GM12878 (cell line): Measurements from ENCODE around the gene SGCD. TPM values are rescaled to one million over a fixed set of nuclear protein-coding genes. Genes with fewer than 3 reads are reported as not detected.

Experiments used
- ATAC-seq: fragments of 200-7000 bp; cut with Tn5 transposase; 3 replicates; pipeline ENCODE4 v1.9.1; 2020; ENCODE audit warnings: mild to moderate bottlenecking, moderate library complexity
- BruUV-seq: library from RNA; stranded (reverse); fragments of 400-500 nt; replicated peaks from 2 replicates; lab custom pipeline; 2021; lab: Mats Ljungman, UMichigan
- CTCF ChIA-PET: fragments of 300-600 bp; sonication (Branson Sonifier 250); formaldehyde crosslinking; extraction: SDS; loops from one replicate; lab custom pipeline; 2021; ENCODE audit warnings: inconsistent platforms; lab: Yijun Ruan, JAX
- POLR2A ChIA-PET: fragments of 350-600 bp; formaldehyde crosslinking; extraction: SDS; loops from one replicate; lab custom pipeline; 2021; ENCODE audit warnings: inconsistent platforms; lab: Charles Lee
- RAD21 ChIA-PET: fragments of 300-600 bp; sonication (Branson Sonifier 250); formaldehyde crosslinking; loops from one replicate; lab custom pipeline; 2023; ENCODE audit warnings: antibody characterized with exemption; ENCODE audit not compliant: unreplicated experiment; lab: Charles Lee
- SMC1A ChIA-PET: fragments of 300-600 bp; sonication (Branson Sonifier 250); formaldehyde crosslinking; loops from one replicate; lab custom pipeline; 2023; ENCODE audit not compliant: unreplicated experiment, uncharacterized antibody; lab: Charles Lee
- DNase-seq: peaks from one replicate; pipeline ENCODE4 v3.0.0-alpha.2; 2011; ENCODE audit warnings: low read depth, low spot score
- FAIRE-seq: peaks from 3 replicates; lab custom pipeline; 2011; peaks lifted over from hg19 to GRCh38; lab: Jason Lieb, UNC
- H2AFZ ChIP-seq: 2 replicates; pipeline ENCODE4 v1.6.0; 2011; ENCODE audit warnings: low read depth, low read length, control low read depth; ENCODE audit not compliant: control insufficient read depth
- H3K27ac ChIP-seq: 2 replicates; pipeline ENCODE4 v1.5.1; 2011; ENCODE audit warnings: control low read depth; ENCODE audit not compliant: control insufficient read depth, insufficient read depth
- H3K27me3 ChIP-seq, 2 experiments: replicated peaks in 1 of 2; 2 replicates each; pipeline versions ENCODE4 v1.6.0 to v1.6.1; 2011; ENCODE audit warnings: low read length in 1 of 2; ENCODE audit not compliant: control insufficient read depth in 2 of 2, insufficient read depth in 2 of 2
- H3K36me3 ChIP-seq, 2 experiments: 2 replicates each; pipeline ENCODE4 v1.5.1; 2011; ENCODE audit warnings: low read length in 1 of 2; ENCODE audit not compliant: control insufficient read depth in 2 of 2, insufficient read depth in 2 of 2
- H3K4me1 ChIP-seq: 2 replicates; pipeline ENCODE4 v1.6.1; 2011; ENCODE audit warnings: mild to moderate bottlenecking, low read length, moderate library complexity, mixed read lengths; ENCODE audit not compliant: control insufficient read depth, insufficient read depth
- H3K4me2 ChIP-seq: 2 replicates; pipeline ENCODE4 v1.6.0; 2011; ENCODE audit warnings: control low read depth; ENCODE audit not compliant: control insufficient read depth, insufficient read depth
- H3K4me3 ChIP-seq: fragments of 200-600 bp; sonication (generic); 2 replicates; pipeline ENCODE4 v1.5.1; 2016
- H3K79me2 ChIP-seq: 2 replicates; pipeline ENCODE4 v1.6.0; 2011; ENCODE audit warnings: low read length; ENCODE audit not compliant: control insufficient read depth, insufficient read depth
- H3K9ac ChIP-seq: 2 replicates; pipeline ENCODE4 v1.8.0; 2011; ENCODE audit warnings: low read length, control low read depth, mixed read lengths; ENCODE audit not compliant: control insufficient read depth, insufficient read depth
- H3K9me3 ChIP-seq: replicated peaks from 3 replicates; pipeline ENCODE4 v1.5.1; 2011; ENCODE audit warnings: mild to moderate bottlenecking, low read length; ENCODE audit not compliant: control insufficient read depth, insufficient read depth
- H4K20me1 ChIP-seq: 2 replicates; pipeline ENCODE4 v1.6.0; 2011; ENCODE audit not compliant: control insufficient read depth, insufficient read depth
- BCLAF1 ChIP-seq: fragments of 450-650 bp; IDR thresholded peaks from 2 replicates; pipeline ENCODE4 v1.6.1; 2017; ENCODE audit warnings: antibody characterized with exemption, mild to moderate bottlenecking, moderate library complexity
- GATAD2B ChIP-seq: fragments of 450-650 bp; conservative IDR thresholded peaks from 2 replicates; pipeline ENCODE4 v1.6.1; 2017; ENCODE audit warnings: low read depth, mild to moderate bottlenecking, moderate library complexity
- HDGF ChIP-seq: fragments of 450-650 bp; IDR thresholded peaks from 2 replicates; pipeline ENCODE4 v1.6.1; 2016; ENCODE audit warnings: antibody characterized with exemption
- IRF3 ChIP-seq: fragments of 450-650 bp; IDR thresholded peaks from 2 replicates; pipeline ENCODE4 v1.6.1; 2014; ENCODE audit warnings: mild to moderate bottlenecking
- KAT2A ChIP-seq: conservative IDR thresholded peaks from 2 replicates; pipeline ENCODE4 v1.6.1; 2011; ENCODE audit warnings: low read depth, low read length; ENCODE audit not compliant: control insufficient read depth
- ZBTB40 ChIP-seq: fragments of 450-650 bp; IDR thresholded peaks from 2 replicates; pipeline ENCODE4 v1.6.1; 2016; ENCODE audit warnings: mild to moderate bottlenecking, moderate library complexity, borderline replicate concordance
- ZNF622 ChIP-seq: fragments of 450-650 bp; IDR thresholded peaks from 2 replicates; pipeline ENCODE4 v1.6.1; 2017; ENCODE audit warnings: mild to moderate bottlenecking, inconsistent platforms
- WGBS: methylation state at CpG from one replicate; pipeline ENCODE4 v1.1.6; 2016; ENCODE audit warnings: low lambda C conversion rate; ENCODE audit not compliant: insufficient replicate concordance, insufficient coverage; ENCODE audit errors: missing lambda C conversion rate; 5-methylcytosine and 5-hydroxymethylcytosine counted together
- in situ Hi-C: fragments of 300-500 bp; cut with MboI; formaldehyde crosslinking; loops from 9 replicates; pipeline ENCODE4 v1.14.3; 2018; ENCODE audit warnings: mixed read lengths
- intact Hi-C: fragments of 100-400 bp; cut with micrococcal nuclease; formaldehyde crosslinking; loops from one replicate; pipeline ENCODE4 v1.14.2; 2022; ENCODE audit not compliant: unreplicated experiment
- polyA plus RNA-seq, 11 experiments: library from polyadenylated mRNA; depleted of rRNA in 4 of 11; unstranded in 6 of 11; stranded (reverse) in 5 of 11; fragments of >200 nt; fragmentation: Nextera tagmentation in 4 of 11; fragmentation: Illumina TruSeq in 1 of 11; extraction: Ambion mirVana in 4 of 11; extraction: Trizol in 1 of 11; gene quantifications; 1 replicate in 1 of 11; 2 replicates in 10 of 11; pipeline versions ENCODE4 v1.2.1 to v1.2.3, GENCODE V29; 2011 to 2016; ENCODE audit warnings: inconsistent platforms in 2 of 11, missing spikeins in 2 of 11, low read depth in 1 of 11
- total RNA-seq, 4 experiments: library from RNA; depleted of rRNA in 3 of 4; stranded (reverse); fragments of >200 nt in 3 of 4; fragmentation: Illumina TruSeq in 1 of 4; extraction: Trizol in 1 of 4; gene quantifications; 2 replicates each; pipeline versions ENCODE4 v1.2.1 to v1.2.3, GENCODE V29; 2013 to 2021

The SGCD gene
- total and polyA plus RNA-seq, 10 of the 15 experiments (the other 5 are each of a cell fraction or from before 2014, with no cell fraction given) = 0.06 TPM; not detected in 9

GRCh38 chr5:156277290-156277689, 49.7 kb upstream of the SGCD start:
- H3K9ac ChIP-seq = no peak overlapping the region
- no TSS peak for BruUV-seq
- DNase-seq (no peak), ATAC-seq (no peak), FAIRE-seq (no peak)
- intact Hi-C loops = no loop called here
- H4K20me1 ChIP-seq = no peaks in the 10 kb centered on the region
- ChIA-PET CTCF (no interaction called here), SMC1A (no interaction called here), POLR2A (no interaction called here), RAD21 (no interaction called here)
- no peaks in the 10 kb centered on the region for H3K36me3 ChIP-seq
- no peaks in the 10 kb centered on the region for H3K79me2 ChIP-seq
- no peak overlapping the region for H3K27ac ChIP-seq
- 4% methylated on average over 2 of the region's 2 CpGs for WGBS
- no peaks in the 10 kb centered on the region for H3K27me3 ChIP-seq
- TF ChIP-seq IRF3 (no peak), ZNF622 (no peak), KAT2A (no peak), GATAD2B (no peak), BCLAF1 (no peak), ZBTB40 (no peak), HDGF (no peak)
- H3K4me1 ChIP-seq = no peaks in the 10 kb centered on the region
- no peaks in the 10 kb centered on the region for H3K9me3 ChIP-seq
- no peak overlapping the region for H3K4me3 ChIP-seq
- in situ Hi-C loops = no loop called here
- no peak overlapping the region for H3K4me2 ChIP-seq
- H2AFZ ChIP-seq = no peak overlapping the region
